Heart left ventricle (tissue), 16 donors: Measurements from ENCODE around the gene EDEM1. TPM values are rescaled to one million over a fixed set of nuclear protein-coding genes. Genes with fewer than 3 reads are reported as not detected.

ENCODE experiments used
- ATAC-seq, 4 donors: fragments of 200-7000 bp; cut with Tn5 transposase; one replicate each; pipeline ENCODE4 v1.9.1; 2020 to 2022; ENCODE audit warnings: moderate library complexity in 4 of 4, mild to moderate bottlenecking in 3 of 4, moderate number of reproducible peaks in 1 of 4
- DNase-seq, 5 donors: peaks; one replicate each; pipeline ENCODE4 v3.0.0-alpha.2; 2020
- H3K27ac ChIP-seq, 12 donors: fragments of 200-600 bp; sonication (generic) in 4 of 12; one replicate each; pipeline versions ENCODE4 v1.5.0 to v1.8.0; 2016 to 2022; ENCODE audit warnings: mild to moderate bottlenecking in 2 of 12
- H3K27me3 ChIP-seq, 9 donors: fragments of 200-600 bp; sonication (generic) in 2 of 9; one replicate each; pipeline versions ENCODE4 v1.5.1 to v1.8.0; 2016 to 2022; ENCODE audit warnings: mild to moderate bottlenecking in 3 of 9
- H3K36me3 ChIP-seq, 9 donors: fragments of 200-600 bp; sonication (generic) in 2 of 9; one replicate each; pipeline versions ENCODE4 v1.5.0 to v1.8.0; 2018 to 2022; ENCODE audit warnings: mild to moderate bottlenecking in 2 of 9
- H3K4me1 ChIP-seq, 12 donors: fragments of 200-600 bp; sonication (generic) in 4 of 12; one replicate each; pipeline versions ENCODE4 v1.5.0 to v1.8.0; 2016 to 2022; ENCODE audit warnings: mild to moderate bottlenecking in 3 of 12
- H3K4me3 ChIP-seq, 12 donors: fragments of 200-600 bp; sonication (generic) in 4 of 12; one replicate each; pipeline versions ENCODE4 v1.5.0 to v1.8.0; 2017 to 2022; ENCODE audit warnings: mild to moderate bottlenecking in 9 of 12, moderate library complexity in 4 of 12
- H3K9me3 ChIP-seq, 12 donors: fragments of 200-600 bp; sonication (generic) in 4 of 12; one replicate each; pipeline versions ENCODE4 v1.5.0 to v1.8.0; 2016 to 2022; ENCODE audit warnings: mild to moderate bottlenecking in 1 of 12
- CTCF ChIP-seq, 12 donors: fragments of 200-600 bp; sonication (generic) in 4 of 12; IDR thresholded peaks; one replicate each; pipeline versions ENCODE4 v1.5.0 to v1.8.0; 2018 to 2022; ENCODE audit warnings: antibody characterized with exemption in 12 of 12, mild to moderate bottlenecking in 5 of 12
- POLR2A ChIP-seq, 2 donors: fragments of 450-650 bp; IDR thresholded peaks; one replicate each; pipeline ENCODE4 v1.6.1; 2017; ENCODE audit warnings: antibody characterized with exemption in 2 of 2, mild to moderate bottlenecking in 2 of 2, moderate library complexity in 2 of 2
- WGBS, 4 donors: extraction: QIAGEN DNeasy Blood & Tissue Kit in 2 of 4; methylation state at CpG; one replicate each; pipeline versions ENCODE4 v1.1.5 to v1.1.7; 2013 to 2018; 5-methylcytosine and 5-hydroxymethylcytosine counted together
- intact Hi-C, 10 donors: fragments of 100-400 bp; cut with DNase I; formaldehyde crosslinking; loops; one replicate each; pipeline versions ENCODE4 v1.11.1 to v1.14.2; 2022
- microRNA-seq, 4 donors: library from miRNA; unstranded; fragments of <30 nt; microRNA quantifications; one replicate each; pipeline versions ENCODE4 to v1.2.0, GENCODE V29; 2017 to 2020
- polyA plus RNA-seq, 2 donors: library from polyadenylated mRNA; stranded (reverse); fragments of 200-250 nt; gene quantifications; one replicate each; pipeline ENCODE4 v1.2.3, GENCODE V29; 2013
- total RNA-seq, 9 donors: library from RNA; depleted of rRNA in 2 of 9; stranded (reverse); fragments of >200 nt in 2 of 9; fragmentation: NEBNext Ultra II Directional in 3 of 9; extraction: Animal tissue kit (Norgen Biotek cat#: 25700) in 3 of 9; gene quantifications; one replicate each; pipeline versions ENCODE4 v1.1.0 to v1.2.4, GENCODE V29; 2016 to 2023
- donor health status: ischemic (EF 13 %, LVEDD 7.1; RV severe dilation, severe dysfunction).
- donor health status: healthy with polysubstance abuse.
- donor health status: DM: no; HTN: yes; CAD: no.
- donor health status: DM: no; HTN: no; CAD: no.
- donor health status: ischemic (EF 25% LVEDD 6.9; RV normal size, moderate dysfunction).
- donor health status: ischemic (EF 25% LVEDD 5.7; RV mildly dilated, moderate dysfunction).
- donor health status: healthy.
- donor health status: DM: yes; HTN: yes; CAD: no.
- donor health status: ischemic (EF 35%, LVEDD 5.7; RV mildly dilated, moderate dysfunction).
- donor health status: nonischemic (EF 11% LVEDD 7.7; RV severe dilation, severe dysfunction).
- donor health status: DM: yes; HTN: yes; CAD: no.
- donor health status: PGD.
- donor health status: ischemic (EF 29% LVEDD 5.4; RV normal size, mild dysfunction).
- donor health status: nonischemic (EF 23%, LVEDD 6.1; RV moderate dilation, normal function).

Gene EDEM1
- total and polyA plus RNA-seq, 11 donors: 1.9 to 24.6 (median 9.5) TPM

- Histone ChIP-seq H3K27ac (no peak overlapping the region), H3K4me1 (peaks cover 0 to 6% (median 0%) of the 10 kb centered on the region in 12 donors), H3K4me3 (no peak overlapping the region), H3K36me3 (no peaks in the 10 kb centered on the region), H3K27me3 (no peaks in the 10 kb centered on the region), H3K9me3 (no peaks in the 10 kb centered on the region)
- 67 to 74% (median 71%) methylated on average over 7 of the region's 7 CpGs for WGBS, 4 donors
- DNase-seq (no peak), ATAC-seq (no peak)
- intact Hi-C loops: no loop called here
- TF ChIP-seq POLR2A (IDR thresholded peaks at IDR 0.05): no peak
- no peak for TF ChIP-seq CTCF (IDR thresholded peaks at IDR 0.05)
Observed at GRCh38 chr3:5264896-5265770, 77.6 kb downstream of the EDEM1 start.

GRCh38 chr3:5267252-5267651 is 79.7 kb downstream of the EDEM1 start:
- WGBS, 4 donors: 66 to 78% (median 69%) methylated on average over 2 of the region's 2 CpGs
- no peak overlapping the region for H3K27ac ChIP-seq
- no peak for ATAC-seq
- H3K27me3 ChIP-seq: no peaks in the 10 kb centered on the region
- intact Hi-C loops: no loop called here
- H3K4me1 ChIP-seq: no peaks in the 10 kb centered on the region
- TF ChIP-seq POLR2A (IDR thresholded peaks at IDR 0.05): no peak
- TF ChIP-seq CTCF (IDR thresholded peaks at IDR 0.05): no peak
- no peak overlapping the region for H3K4me3 ChIP-seq
- H3K36me3 ChIP-seq: no peaks in the 10 kb centered on the region
- H3K9me3 ChIP-seq: no peaks in the 10 kb centered on the region
- no peak for DNase-seq

- Histone ChIP-seq H3K9me3 (no peaks in the 10 kb centered on the region), H3K27me3 (no peaks in the 10 kb centered on the region), H3K36me3 (no peaks in the 10 kb centered on the region), H3K27ac (no peak overlapping the region), H3K4me3 (no peak overlapping the region), H3K4me1 (no peaks in the 10 kb centered on the region)
- TF ChIP-seq POLR2A (IDR thresholded peaks at IDR 0.05) (no peak), CTCF (IDR thresholded peaks at IDR 0.05) (no peak)
- DNase-seq (no peak), ATAC-seq (no peak)
- intact Hi-C loops: no loop called here
- WGBS, 4 donors: 73 to 85% (median 76%) methylated on average over 1 of the region's 1 CpG
Observed at GRCh38 chr3:5267889-5268288, 80.4 kb downstream of the EDEM1 start.

Small RNA genes lying within 50 kb of the gene (microRNA-seq; reads per million reads assigned to microRNA genes)
- gene MIR4790: 0 reads per million in 4 donors

Other genes with a start within 250 kb of the EDEM1 start
- 100 to 1,000 TPM in 1 of 9 donors, 10 to 100 TPM in 7, 1 to 10 TPM in 1; 8.5 to 109 (median 37.4) TPM for gene BHLHE40, start 208.3 kb upstream of the EDEM1 start, total RNA-seq
- 10 to 100 TPM; 10.7 to 12.5 TPM for gene BHLHE40, start 208.3 kb upstream of the EDEM1 start, polyA plus RNA-seq
- 10 to 100 TPM; 43.5 to 77.1 (median 64.0) TPM for gene ARL8B, start 65.4 kb upstream of the EDEM1 start, total RNA-seq
- 100 to 1,000 TPM in 1 of 2 donors, 10 to 100 TPM in 1; 32.9 to 106 TPM for gene ARL8B, start 65.4 kb upstream of the EDEM1 start, polyA plus RNA-seq